Activated CD4-positive, alpha-beta T cell treated with anti-CD3 and anti-CD28 coated beads, Interleukin-2, Interleukin-6, amounts not matched to agents 100 ng/mL and 50 ng/mL, durations not matched to agents 16 hours and 8 hours (primary cell): ENCODE data around the gene NUDT5.

ENCODE experiments used
- DNase-seq: peaks from one replicate; pipeline ENCODE4 v3.0.0-alpha.2; 2020

NUDT5 gene

DNA sequence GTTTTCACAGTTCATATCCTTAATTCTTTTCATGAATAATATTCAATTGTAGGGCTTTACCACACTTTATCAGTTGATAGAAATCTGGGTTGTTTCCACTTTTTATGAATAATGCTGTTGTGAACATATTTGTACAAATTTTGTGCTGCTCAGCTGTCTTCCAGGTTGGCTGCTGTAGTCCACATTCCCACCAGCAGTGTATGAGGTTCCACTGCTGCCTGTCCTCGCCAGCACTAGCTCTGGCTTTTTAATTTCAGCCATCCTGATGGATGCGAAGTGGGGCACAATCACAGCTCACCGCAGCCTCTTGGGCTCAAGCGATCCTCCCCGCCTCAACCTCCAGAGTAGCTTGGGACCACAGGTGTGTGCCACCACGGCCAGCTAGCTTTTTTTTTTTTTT lies 32.8 kb downstream of the NUDT5 start:
- DNase-seq = no peak

GRCh38 chr10:12160664-12161063 lies 35.0 kb downstream of the NUDT5 start:
- no peak for DNase-seq

GRCh38 chr10:12158111-12158510 lies 37.6 kb downstream of the NUDT5 start:
- no peak for DNase-seq

- DNase-seq = no peak
These were observed 39.1 kb downstream of the NUDT5 start for GRCh38 chr10:12156367-12157123.

GRCh38 chr10:12154516-12154915 lies 41.2 kb downstream of the NUDT5 start:
- DNase-seq = no peak

- no peak for DNase-seq
These were observed 45.5 kb downstream of the NUDT5 start for GRCh38 chr10:12150163-12150562.

DNA sequence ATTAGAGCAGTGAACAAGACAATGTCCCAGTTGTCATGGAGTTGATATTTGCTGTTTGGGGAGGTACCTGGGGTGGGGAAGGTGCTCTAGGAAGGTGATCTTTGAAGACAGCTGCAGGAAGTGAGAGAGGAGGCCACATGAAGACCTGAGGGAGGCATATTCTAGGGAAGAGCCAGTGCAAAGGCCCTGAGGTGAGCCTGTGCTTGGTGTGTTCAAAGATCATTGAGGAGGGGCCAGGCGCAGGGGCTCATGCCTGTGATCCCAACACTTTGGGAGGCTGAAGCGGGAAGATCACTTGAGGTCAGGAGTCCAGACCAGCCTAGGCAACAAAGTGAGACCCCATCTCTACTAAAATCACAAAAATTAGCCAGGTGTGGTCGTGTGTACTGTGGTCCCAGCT lies 51.2 kb downstream of the NUDT5 start:
- no peak for DNase-seq

DNA sequence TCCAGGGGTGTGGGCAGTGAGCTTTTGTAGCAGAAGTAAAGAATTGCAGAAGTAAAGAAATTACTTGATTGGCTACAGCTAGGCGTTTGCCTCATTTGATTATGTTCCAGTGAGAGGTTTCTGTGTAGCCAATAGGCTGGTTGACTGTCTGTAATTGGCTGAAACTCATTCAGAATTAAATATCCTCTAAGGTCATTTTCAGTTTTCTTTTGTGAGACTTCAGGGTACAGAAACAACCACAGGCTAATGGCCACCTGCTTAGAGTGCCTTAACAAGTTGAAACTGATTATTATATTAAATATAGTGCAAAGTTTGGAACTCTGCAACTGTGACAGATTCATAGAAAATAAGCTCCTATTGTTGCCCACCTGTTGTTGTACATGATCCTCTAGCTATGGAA lies 55.7 kb downstream of the NUDT5 start:
- DNase-seq = no peak

DNA sequence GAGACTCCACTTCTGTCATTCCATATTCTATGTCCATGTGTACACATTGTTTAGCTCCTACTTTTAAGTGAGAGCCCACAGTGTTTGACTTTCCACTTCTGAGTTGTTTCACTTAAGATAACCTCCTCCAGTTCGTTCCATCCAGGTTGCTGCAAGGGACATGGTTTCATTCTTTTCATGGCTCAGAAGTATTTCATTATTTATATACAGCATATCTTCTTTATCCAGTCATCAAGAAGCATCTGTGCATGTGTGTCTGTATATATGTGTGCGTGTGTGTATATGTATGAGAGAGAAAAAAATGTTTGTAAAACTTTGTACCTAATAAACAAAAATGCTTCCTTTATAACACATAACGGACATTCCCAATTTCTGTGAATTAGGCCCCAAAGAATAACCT lies 60.1 kb downstream of the NUDT5 start:
- DNase-seq = no peak

- peak; percentile 78 for DNase-seq
These were observed 65.3 kb downstream of the NUDT5 start for GRCh38 chr10:12130237-12130872.

DNA sequence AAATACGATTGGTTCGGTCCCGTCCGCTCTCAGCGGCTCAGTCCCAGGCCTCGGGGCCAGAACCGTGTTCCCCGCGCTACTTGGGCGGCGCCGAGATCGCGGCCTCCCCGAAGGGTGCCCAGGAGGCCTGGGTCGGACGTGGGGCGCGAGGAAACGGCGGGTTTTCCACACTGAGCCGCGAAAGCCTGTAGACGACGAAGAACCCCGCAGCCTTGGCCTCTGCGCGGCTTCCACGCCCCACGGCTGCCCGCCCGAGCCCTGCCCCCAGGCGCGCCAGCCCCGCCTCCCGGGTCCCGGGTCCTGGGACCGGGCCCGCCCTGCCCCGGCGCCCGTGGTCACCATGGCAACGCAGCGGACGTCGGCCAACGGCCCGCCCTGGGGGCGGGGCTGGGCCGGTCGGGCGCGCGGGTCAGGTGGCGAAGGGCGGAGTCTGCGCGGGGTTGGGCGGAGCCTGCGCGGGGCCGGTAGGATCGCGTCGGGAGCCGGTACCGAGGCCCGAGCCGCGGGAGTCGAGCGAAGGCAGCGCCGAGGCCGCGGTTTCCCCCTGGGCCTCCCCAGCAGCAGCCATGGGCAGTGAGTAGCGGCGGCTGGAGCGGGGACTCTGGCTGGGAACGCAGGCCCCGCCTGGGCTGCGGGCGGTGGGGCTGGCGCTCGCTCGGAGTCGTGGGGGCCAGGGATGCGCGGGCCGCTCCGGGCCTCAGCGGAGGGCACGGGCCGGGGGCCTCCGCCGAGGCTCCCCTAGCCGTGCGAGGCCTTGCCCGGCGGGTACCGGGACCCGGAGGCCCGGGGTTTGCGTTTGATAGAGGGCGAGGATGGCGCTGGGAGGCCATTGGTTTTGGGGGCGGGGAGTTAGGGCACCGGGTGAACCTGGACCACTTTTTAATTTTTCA lies 66.2 kb downstream of the NUDT5 start, which contains the start of gene SEC61A2:
TSS of gene SEC61A2 (plus strand) at position 456 of the 890 bp plus-strand sequence. CDS start at position 567, 111 bp downstream.
- DNase-seq = peak; percentile 99

DNA sequence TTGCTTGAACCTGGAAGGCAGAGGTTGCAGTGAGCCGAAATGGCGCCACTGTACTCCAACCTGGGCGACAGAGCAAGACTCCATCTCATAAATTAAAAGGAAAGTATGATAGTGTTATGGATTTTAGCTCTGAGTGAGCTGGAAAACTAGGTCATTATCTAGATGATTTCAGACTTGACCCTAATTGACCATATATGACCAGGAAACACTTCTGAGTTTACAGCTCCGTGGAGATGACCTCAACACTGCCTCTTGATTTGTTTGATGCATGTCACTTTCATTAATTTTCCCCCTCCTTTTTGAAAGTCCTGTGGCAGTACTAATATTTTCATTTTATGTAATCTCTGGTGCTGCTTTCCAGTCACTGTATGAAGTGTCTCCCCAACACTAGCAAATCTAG lies 74.0 kb downstream of the NUDT5 start:
- peak; percentile 57 for DNase-seq
